Stimulated activated CD4-positive, alpha-beta T cell treated with anti-CD3 and anti-CD28 coated beads, Interleukin-1b, Interleukin-23, amount 100 ng/mL, for 4 hours (primary cell): ENCODE measurements around the gene CST4.
"Not testable (repeated sequence)": the region's sequence is repeated elsewhere in the genome, so short reads cannot be mapped to it uniquely, and the experiment has no call there.

Experiments used
- DNase-seq, 2 donors: peaks; one replicate each; pipeline ENCODE4 v3.0.0-alpha.2; 2020; ENCODE audit warnings: low read depth in 2 of 2

Gene CST4

GRCh38 chr20:23640671-23641667 is 47.9 kb downstream of the CST4 start:
- no peak for DNase-seq

- DNase-seq = no peak
These were observed 48.7 kb downstream of the CST4 start for GRCh38 chr20:23640018-23640601.

GRCh38 chr20:23639490-23639958 is 49.3 kb downstream of the CST4 start:
- no peak for DNase-seq

- DNase-seq = no peak
These were observed 50.5 kb downstream of the CST4 start for GRCh38 chr20:23638309-23638708.

- DNase-seq = no peak
These were observed 51.3 kb downstream of the CST4 start, which contains the start of gene CST3 for GRCh38 chr20:23637282-23638221. Gene CST3, minus strand, starts transcription at chr20:23637955. Its CDS starts 93 bp downstream, at chr20:23637862.

GRCh38 chr20:23636908-23637281 is 51.9 kb downstream of the CST4 start:
- no peak for DNase-seq

GRCh38 chr20:23636182-23636907 is 52.5 kb downstream of the CST4 start:
- no peak for DNase-seq

- DNase-seq = not testable (repeated sequence)
These were observed 53.1 kb downstream of the CST4 start for GRCh38 chr20:23635768-23636090.
